Fibroblast of skin of back (primary cell): ENCODE data around the gene MRPL53.
"Not testable (repeated sequence)": the region's sequence is repeated elsewhere in the genome, so short reads cannot be mapped to it uniquely, and the experiment has no call there.

Experiments
- DNase-seq: peaks from one replicate; pipeline ENCODE4 v3.0.0-alpha.2; 2013

The MRPL53 gene

GRCh38 chr2:74502147-74502719 is 29.8 kb upstream of the MRPL53 start:
- no peak for DNase-seq

GRCh38 chr2:74501335-74502071 is 29.0 kb upstream of the MRPL53 start:
- no peak for DNase-seq

- no peak for DNase-seq
These were observed 28.1 kb upstream of the MRPL53 start for GRCh38 chr2:74500578-74500946.

- DNase-seq, result no peak
These were observed 27.6 kb upstream of the MRPL53 start for GRCh38 chr2:74499940-74500577.

GRCh38 chr2:74499267-74499939 is 26.9 kb upstream of the MRPL53 start, which contains the start of gene LBX2:
Gene LBX2, minus strand, starts transcription at chr2:74499603. Its CDS starts 66 bp downstream, at chr2:74499537.
- DNase-seq, result no peak

- no peak for DNase-seq
These were observed 26.2 kb upstream of the MRPL53 start for GRCh38 chr2:74498500-74499266.

- DNase-seq, result no peak
These were observed 25.5 kb upstream of the MRPL53 start for GRCh38 chr2:74497777-74498499.

- DNase-seq, result no peak
These were observed 24.7 kb upstream of the MRPL53 start for GRCh38 chr2:74496997-74497776.

GRCh38 chr2:74495440-74495839 is 23.0 kb upstream of the MRPL53 start:
- no peak for DNase-seq

- no peak for DNase-seq
These were observed 21.1 kb upstream of the MRPL53 start for GRCh38 chr2:74493546-74493945.

- no peak for DNase-seq
These were observed 19.4 kb upstream of the MRPL53 start for GRCh38 chr2:74491648-74492544.

- DNase-seq, result no peak
These were observed 17.4 kb upstream of the MRPL53 start for GRCh38 chr2:74489906-74490305.

GRCh38 chr2:74488643-74489481 is 16.4 kb upstream of the MRPL53 start:
- DNase-seq, result no peak

- DNase-seq, result no peak
These were observed 13.7 kb upstream of the MRPL53 start for GRCh38 chr2:74486141-74486540.

- DNase-seq, result not testable (repeated sequence)
These were observed 11.2 kb upstream of the MRPL53 start for GRCh38 chr2:74483675-74484164.

GRCh38 chr2:74482801-74483674 is 10.6 kb upstream of the MRPL53 start, which contains the start of the genes CCDC142 and TTC31:
Gene CCDC142, minus strand, starts transcription at chr2:74482998. Its CDS starts 161 bp downstream, at chr2:74482837.
Gene TTC31, plus strand, starts transcription at chr2:74483081. Its CDS starts 15 bp downstream, at chr2:74483096.
- DNase-seq, result peak; percentile 96
